ACC112 (cell line): ENCODE data around the gene TMEM132E.

Experiments used
- H2AFZ ChIP-seq: fragments of 200-600 bp; sonication (generic); one replicate; pipeline ENCODE4 v1.6.0; 2017; ENCODE audit warnings: antibody characterized with exemption, low read length; ENCODE audit not compliant: unreplicated experiment
- H3K27ac ChIP-seq: fragments of 200-600 bp; sonication (generic); 2 replicates; pipeline ENCODE4 v1.5.1; 2014; ENCODE audit warnings: low read depth, mild to moderate bottlenecking, antibody characterized with exemption, low read length, moderate library complexity
- H3K27me3 ChIP-seq: fragments of 200-600 bp; sonication (generic); 2 replicates; pipeline ENCODE4 v1.6.1; 2014; ENCODE audit warnings: mild to moderate bottlenecking, antibody characterized with exemption, low read length, moderate library complexity, mixed read lengths; ENCODE audit not compliant: insufficient read depth
- H3K36me3 ChIP-seq: fragments of 200-600 bp; sonication (generic); 2 replicates; pipeline ENCODE4 v1.6.1; 2016; ENCODE audit warnings: mild to moderate bottlenecking, antibody characterized with exemption, low read length, moderate library complexity, mixed read lengths; ENCODE audit not compliant: insufficient read depth
- H3K4me1 ChIP-seq: fragments of 200-600 bp; sonication (generic); one replicate; pipeline ENCODE4 v1.6.1; 2016; ENCODE audit warnings: low read length, mixed read lengths; ENCODE audit not compliant: insufficient read depth, unreplicated experiment, control insufficient read depth
- H3K4me3 ChIP-seq: fragments of 200-600 bp; sonication (generic); 2 replicates; pipeline ENCODE4 v1.5.1; 2014; ENCODE audit warnings: mild to moderate bottlenecking, low read depth, low read length
- H3K79me2 ChIP-seq: fragments of 200-600 bp; sonication (generic); one replicate; pipeline ENCODE4 v1.6.0; 2016; ENCODE audit warnings: low read length; ENCODE audit not compliant: control insufficient read depth, unreplicated experiment, insufficient read depth

TMEM132E gene

GRCh38 chr17:34651402-34651811 is 72.0 kb downstream of the TMEM132E start:
- Histone ChIP-seq H3K27ac (no peak overlapping the region), H3K79me2 (no peaks in the 10 kb centered on the region), H3K27me3 (peaks cover 42% of the 10 kb centered on the region), H3K36me3 (no peaks in the 10 kb centered on the region), H3K4me3 (no peak overlapping the region), H3K4me1 (no peaks in the 10 kb centered on the region), H2AFZ (no peak overlapping the region)

DNA sequence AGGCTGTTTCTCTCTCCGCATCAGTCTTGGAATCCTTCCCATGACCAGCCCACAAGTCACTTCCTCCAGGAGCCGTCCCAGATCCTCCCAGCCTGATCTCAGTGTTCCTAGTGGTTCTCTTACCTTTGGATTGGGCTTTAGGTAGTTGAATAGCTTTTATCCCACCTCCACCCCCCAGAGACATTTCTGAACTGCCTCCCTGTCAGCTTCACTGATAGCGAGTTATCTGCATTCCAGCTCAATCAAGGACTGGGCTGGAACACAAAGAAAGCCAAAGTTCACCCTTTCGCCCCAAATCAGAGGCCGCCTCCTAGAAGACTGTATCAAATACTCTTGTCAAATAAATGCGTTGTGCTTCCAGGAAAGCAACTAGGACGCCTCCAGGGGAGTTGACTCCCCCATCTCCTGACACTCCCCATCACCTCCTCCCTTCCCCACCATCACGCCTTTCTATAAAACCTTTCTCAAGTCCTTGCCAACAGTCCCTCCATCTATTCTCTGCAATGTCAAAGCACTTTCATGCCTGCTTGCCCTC is 72.7 kb downstream of the TMEM132E start:
- Histone ChIP-seq H2AFZ (no peak overlapping the region), H3K4me3 (no peak overlapping the region), H3K4me1 (no peaks in the 10 kb centered on the region), H3K27ac (no peak overlapping the region), H3K27me3 (peaks cover 40% of the 10 kb centered on the region), H3K36me3 (no peaks in the 10 kb centered on the region), H3K79me2 (no peaks in the 10 kb centered on the region)

GRCh38 chr17:34653511-34653910 is 74.1 kb downstream of the TMEM132E start:
- no peaks in the 10 kb centered on the region for H3K36me3 ChIP-seq
- no peaks in the 10 kb centered on the region for H3K4me1 ChIP-seq
- no peak overlapping the region for H3K27ac ChIP-seq
- peaks cover 32% of the 10 kb centered on the region for H3K27me3 ChIP-seq
- H3K79me2 ChIP-seq: no peaks in the 10 kb centered on the region
- no peak overlapping the region for H3K4me3 ChIP-seq
- no peak overlapping the region for H2AFZ ChIP-seq

- no peak overlapping the region for H3K4me3 ChIP-seq
- no peaks in the 10 kb centered on the region for H3K79me2 ChIP-seq
- H2AFZ ChIP-seq: no peak overlapping the region
- H3K4me1 ChIP-seq: no peaks in the 10 kb centered on the region
- no peak overlapping the region for H3K27ac ChIP-seq
- peaks cover 32% of the 10 kb centered on the region for H3K27me3 ChIP-seq
- no peaks in the 10 kb centered on the region for H3K36me3 ChIP-seq
Measured at GRCh38 chr17:34654276-34654880, 75.0 kb downstream of the TMEM132E start.

GRCh38 chr17:34654881-34655276 is 75.5 kb downstream of the TMEM132E start:
- no peak overlapping the region for H3K4me3 ChIP-seq
- H3K27me3 ChIP-seq: peaks cover 32% of the 10 kb centered on the region
- no peaks in the 10 kb centered on the region for H3K79me2 ChIP-seq
- H3K36me3 ChIP-seq: no peaks in the 10 kb centered on the region
- no peaks in the 10 kb centered on the region for H3K4me1 ChIP-seq
- H2AFZ ChIP-seq: no peak overlapping the region
- no peak overlapping the region for H3K27ac ChIP-seq

GRCh38 chr17:34656801-34657200 is 77.4 kb downstream of the TMEM132E start:
- no peak overlapping the region for H2AFZ ChIP-seq
- peaks cover 15% of the 10 kb centered on the region for H3K27me3 ChIP-seq
- no peak overlapping the region for H3K27ac ChIP-seq
- no peaks in the 10 kb centered on the region for H3K79me2 ChIP-seq
- H3K4me3 ChIP-seq: no peak overlapping the region
- H3K36me3 ChIP-seq: no peaks in the 10 kb centered on the region
- H3K4me1 ChIP-seq: no peaks in the 10 kb centered on the region

- Histone ChIP-seq H3K79me2 (no peaks in the 10 kb centered on the region), H3K4me1 (no peaks in the 10 kb centered on the region), H3K36me3 (no peaks in the 10 kb centered on the region), H2AFZ (no peak overlapping the region), H3K27ac (no peak overlapping the region), H3K4me3 (no peak overlapping the region), H3K27me3 (peaks cover 10% of the 10 kb centered on the region)
Measured at GRCh38 chr17:34658811-34659560, 79.6 kb downstream of the TMEM132E start.

DNA sequence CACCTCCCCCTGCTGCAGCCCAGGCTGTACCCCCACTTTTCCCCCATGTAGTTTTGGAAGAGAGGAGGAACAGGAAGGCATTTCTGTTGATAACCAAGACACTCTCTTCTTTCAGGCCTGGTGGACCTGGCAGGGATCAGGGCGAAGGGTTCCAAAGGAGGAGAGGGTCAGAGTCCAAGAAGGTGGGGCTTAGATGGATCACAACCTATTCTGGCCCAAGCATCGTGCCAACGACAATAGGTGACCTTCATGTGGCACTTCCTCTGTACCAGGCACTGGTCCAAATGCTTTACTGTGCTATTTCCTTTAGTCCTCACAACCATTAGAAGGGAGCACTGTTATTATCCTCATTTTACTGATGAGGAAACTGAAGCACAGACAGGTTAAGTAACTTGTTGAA is 84.3 kb downstream of the TMEM132E start:
- H3K4me1 ChIP-seq: no peaks in the 10 kb centered on the region
- no peaks in the 10 kb centered on the region for H3K79me2 ChIP-seq
- H3K27me3 ChIP-seq: peaks cover 30% of the 10 kb centered on the region
- no peak overlapping the region for H3K4me3 ChIP-seq
- H2AFZ ChIP-seq: no peak overlapping the region
- H3K27ac ChIP-seq: no peak overlapping the region
- H3K36me3 ChIP-seq: no peaks in the 10 kb centered on the region

DNA sequence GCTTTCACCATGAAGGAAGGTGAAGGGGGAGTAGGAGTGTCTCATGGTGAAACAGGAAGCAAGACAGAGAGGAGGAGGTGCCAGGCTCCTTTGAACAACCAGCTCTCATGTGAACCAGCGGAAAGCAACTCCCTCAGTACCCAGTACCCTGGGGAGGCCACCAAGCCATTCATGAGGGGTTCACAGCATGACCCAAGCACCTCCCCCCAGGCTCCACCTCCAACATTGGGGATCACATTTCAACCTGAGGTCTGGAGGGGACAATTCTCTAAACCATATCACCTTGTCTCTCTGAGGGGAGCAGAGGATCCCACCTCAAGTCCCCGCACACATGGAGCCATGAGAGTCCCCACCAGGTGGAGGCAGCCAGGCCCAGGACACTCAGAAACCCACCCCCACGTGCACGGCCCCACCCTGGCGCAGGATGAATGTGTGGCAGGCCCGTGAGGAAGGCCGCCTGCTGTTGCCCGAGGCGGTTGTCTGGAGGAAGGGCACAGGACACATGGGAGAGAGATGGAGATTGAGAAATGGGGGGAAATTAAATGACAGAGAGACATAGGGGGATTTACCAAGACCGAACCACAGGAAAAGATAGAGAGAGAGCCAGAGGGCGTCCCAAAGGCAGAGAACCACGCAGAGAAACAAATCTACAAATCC is 85.9 kb downstream of the TMEM132E start:
- H3K36me3 ChIP-seq: no peaks in the 10 kb centered on the region
- H3K79me2 ChIP-seq: no peaks in the 10 kb centered on the region
- H3K4me3 ChIP-seq: no peak overlapping the region
- H3K4me1 ChIP-seq: no peaks in the 10 kb centered on the region
- H3K27me3 ChIP-seq: peaks cover 35% of the 10 kb centered on the region
- H2AFZ ChIP-seq: no peak overlapping the region
- no peak overlapping the region for H3K27ac ChIP-seq

DNA sequence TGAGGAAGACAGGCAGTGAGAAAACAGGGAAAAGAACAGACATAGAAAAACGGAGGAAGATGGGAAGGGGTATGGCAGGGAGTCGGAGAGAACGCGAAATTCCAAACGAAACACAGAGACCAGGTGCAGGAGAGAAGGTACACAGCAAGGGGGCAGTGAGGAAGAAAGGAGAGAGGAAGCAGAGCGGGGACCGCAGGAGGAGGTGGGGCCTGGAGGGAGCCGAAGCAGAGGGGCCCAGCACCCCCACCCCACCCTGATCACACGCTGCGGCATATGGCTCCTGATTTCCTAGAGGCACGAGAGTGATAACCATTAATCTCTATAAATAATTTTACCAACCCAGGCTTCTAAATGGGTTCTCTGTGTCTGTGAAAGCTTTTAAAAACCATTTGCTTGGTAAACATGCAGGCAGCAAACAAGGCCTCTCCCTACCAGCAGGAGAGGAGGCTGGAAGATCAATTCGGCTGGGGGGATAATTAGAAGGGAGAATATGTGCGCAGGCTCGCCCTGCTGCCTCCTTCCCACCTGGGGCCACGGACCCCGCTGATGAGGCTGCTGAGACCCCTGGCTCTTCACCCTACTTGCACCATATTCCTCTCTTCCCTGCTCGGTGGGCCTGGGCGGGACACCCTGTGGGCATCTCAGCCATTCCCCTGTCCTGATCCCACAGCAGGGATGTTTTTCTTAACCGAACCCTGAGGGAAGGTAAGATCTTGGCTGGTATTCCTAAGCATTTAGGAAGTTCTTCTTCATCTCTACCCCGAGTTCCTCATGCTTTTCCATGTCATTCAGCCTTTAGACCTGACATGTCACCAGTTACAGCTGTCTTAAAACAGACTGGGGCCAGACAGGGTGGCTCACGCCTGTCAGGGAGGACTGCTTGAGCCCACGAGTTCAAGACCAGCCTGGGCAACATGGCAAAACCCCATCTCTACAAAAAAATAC is 86.7 kb downstream of the TMEM132E start:
- H3K27ac ChIP-seq: no peak overlapping the region
- H2AFZ ChIP-seq: no peak overlapping the region
- no peak overlapping the region for H3K4me3 ChIP-seq
- H3K4me1 ChIP-seq: no peaks in the 10 kb centered on the region
- peaks cover 35% of the 10 kb centered on the region for H3K27me3 ChIP-seq
- no peaks in the 10 kb centered on the region for H3K79me2 ChIP-seq
- H3K36me3 ChIP-seq: no peaks in the 10 kb centered on the region
